ENCODE data around the gene PGR. TPM values are rescaled to one million over a fixed set of nuclear protein-coding genes. Genes with fewer than 3 reads are reported as not detected.
"Not testable (repeated sequence)": the region's sequence is repeated elsewhere in the genome, so short reads cannot be mapped to it uniquely, and the experiment has no call there.

PGR gene
- total RNA-seq, 1 experiment from 2014 or later, result 0.31 TPM

- no peak for DNase-seq
- Histone ChIP-seq H3K36me3 (replicated peaks; ENCODE audit: control insufficient read depth, insufficient read depth, low read length) (no peaks in the 10 kb centered on the region), H3K27me3 (ENCODE audit: control insufficient read depth, insufficient read depth, low read length) (no peaks in the 10 kb centered on the region), H3K4me3 (ENCODE audit: insufficient read depth, low read depth, low read length) (no peak overlapping the region)
These were observed 81.1 kb downstream of the PGR start for GRCh38 chr11:101048479-101048878.

GRCh38 chr11:101046947-101047346, 82.7 kb downstream of the PGR start:
- no peaks in the 10 kb centered on the region for H3K36me3 ChIP-seq (replicated peaks; ENCODE audit: control insufficient read depth, insufficient read depth, low read length)
- no peak overlapping the region for H3K4me3 ChIP-seq (ENCODE audit: insufficient read depth, low read depth, low read length)
- no peaks in the 10 kb centered on the region for H3K27me3 ChIP-seq (ENCODE audit: control insufficient read depth, insufficient read depth, low read length)
- no peak for DNase-seq

- Histone ChIP-seq H3K27me3 (ENCODE audit: control insufficient read depth, insufficient read depth, low read length) (no peaks in the 10 kb centered on the region), H3K36me3 (replicated peaks; ENCODE audit: control insufficient read depth, insufficient read depth, low read length) (no peaks in the 10 kb centered on the region), H3K4me3 (ENCODE audit: insufficient read depth, low read depth, low read length) (no peak overlapping the region)
- DNase-seq, result no peak
These were observed 84.2 kb downstream of the PGR start for GRCh38 chr11:101045415-101045814.

GRCh38 chr11:101043940-101044339, 85.7 kb downstream of the PGR start:
- no peak for DNase-seq
- no peaks in the 10 kb centered on the region for H3K36me3 ChIP-seq (replicated peaks; ENCODE audit: control insufficient read depth, insufficient read depth, low read length)
- H3K27me3 ChIP-seq (ENCODE audit: control insufficient read depth, insufficient read depth, low read length), result no peaks in the 10 kb centered on the region
- no peak overlapping the region for H3K4me3 ChIP-seq (ENCODE audit: insufficient read depth, low read depth, low read length)

- DNase-seq, result no peak
- H3K36me3 ChIP-seq (replicated peaks; ENCODE audit: control insufficient read depth, insufficient read depth, low read length), result no peaks in the 10 kb centered on the region
- H3K27me3 ChIP-seq (ENCODE audit: control insufficient read depth, insufficient read depth, low read length), result no peaks in the 10 kb centered on the region
- H3K4me3 ChIP-seq (ENCODE audit: insufficient read depth, low read depth, low read length), result no peak overlapping the region
These were observed 93.7 kb downstream of the PGR start for GRCh38 chr11:101035872-101036271.

- no peaks in the 10 kb centered on the region for H3K27me3 ChIP-seq (ENCODE audit: control insufficient read depth, insufficient read depth, low read length)
- no peak overlapping the region for H3K4me3 ChIP-seq (ENCODE audit: insufficient read depth, low read depth, low read length)
- no peak for DNase-seq
- no peaks in the 10 kb centered on the region for H3K36me3 ChIP-seq (replicated peaks; ENCODE audit: control insufficient read depth, insufficient read depth, low read length)
These were observed 95.5 kb downstream of the PGR start for GRCh38 chr11:101034076-101034475.

GRCh38 chr11:101032991-101033390, 96.6 kb downstream of the PGR start:
- H3K4me3 ChIP-seq (ENCODE audit: insufficient read depth, low read depth, low read length), result no peak overlapping the region
- H3K36me3 ChIP-seq (replicated peaks; ENCODE audit: control insufficient read depth, insufficient read depth, low read length), result no peaks in the 10 kb centered on the region
- DNase-seq, result no peak
- H3K27me3 ChIP-seq (ENCODE audit: control insufficient read depth, insufficient read depth, low read length), result no peaks in the 10 kb centered on the region

- H3K4me3 ChIP-seq (ENCODE audit: insufficient read depth, low read depth, low read length), result no peak overlapping the region
- DNase-seq, result no peak
- no peaks in the 10 kb centered on the region for H3K36me3 ChIP-seq (replicated peaks; ENCODE audit: control insufficient read depth, insufficient read depth, low read length)
- no peaks in the 10 kb centered on the region for H3K27me3 ChIP-seq (ENCODE audit: control insufficient read depth, insufficient read depth, low read length)
These were observed 97.9 kb downstream of the PGR start for GRCh38 chr11:101031713-101032112.

- DNase-seq, result no peak
- Histone ChIP-seq H3K36me3 (replicated peaks; ENCODE audit: control insufficient read depth, insufficient read depth, low read length) (no peaks in the 10 kb centered on the region), H3K27me3 (ENCODE audit: control insufficient read depth, insufficient read depth, low read length) (no peaks in the 10 kb centered on the region), H3K4me3 (ENCODE audit: insufficient read depth, low read depth, low read length) (no peak overlapping the region)
These were observed 98.9 kb downstream of the PGR start for GRCh38 chr11:101030692-101031091.

- no peak for DNase-seq
- H3K4me3 ChIP-seq (ENCODE audit: insufficient read depth, low read depth, low read length), result no peak overlapping the region
- no peaks in the 10 kb centered on the region for H3K27me3 ChIP-seq (ENCODE audit: control insufficient read depth, insufficient read depth, low read length)
- no peaks in the 10 kb centered on the region for H3K36me3 ChIP-seq (replicated peaks; ENCODE audit: control insufficient read depth, insufficient read depth, low read length)
These were observed 99.6 kb downstream of the PGR start for GRCh38 chr11:101030015-101030414.

GRCh38 chr11:101028644-101029043, 101.0 kb downstream of the PGR start:
- no peak for DNase-seq
- H3K27me3 ChIP-seq (ENCODE audit: control insufficient read depth, insufficient read depth, low read length), result no peaks in the 10 kb centered on the region
- H3K36me3 ChIP-seq (replicated peaks; ENCODE audit: control insufficient read depth, insufficient read depth, low read length), result no peaks in the 10 kb centered on the region
- no peak overlapping the region for H3K4me3 ChIP-seq (ENCODE audit: insufficient read depth, low read depth, low read length)

GRCh38 chr11:101022256-101022655, 107.4 kb downstream of the PGR start:
- Histone ChIP-seq H3K27me3 (ENCODE audit: control insufficient read depth, insufficient read depth, low read length) (no peaks in the 10 kb centered on the region), H3K4me3 (ENCODE audit: insufficient read depth, low read depth, low read length) (no peak overlapping the region), H3K36me3 (replicated peaks; ENCODE audit: control insufficient read depth, insufficient read depth, low read length) (no peaks in the 10 kb centered on the region)
- no peak for DNase-seq

GRCh38 chr11:101019870-101020269, 109.7 kb downstream of the PGR start:
- no peak for DNase-seq
- Histone ChIP-seq H3K27me3 (ENCODE audit: control insufficient read depth, insufficient read depth, low read length) (no peaks in the 10 kb centered on the region), H3K36me3 (replicated peaks; ENCODE audit: control insufficient read depth, insufficient read depth, low read length) (no peaks in the 10 kb centered on the region), H3K4me3 (ENCODE audit: insufficient read depth, low read depth, low read length) (no peak overlapping the region)

- Histone ChIP-seq H3K4me3 (ENCODE audit: insufficient read depth, low read depth, low read length) (no peak overlapping the region), H3K36me3 (replicated peaks; ENCODE audit: control insufficient read depth, insufficient read depth, low read length) (no peaks in the 10 kb centered on the region)
- DNase-seq, result no peak
These were observed 114.9 kb downstream of the PGR start for GRCh38 chr11:101014600-101015285.

GRCh38 chr11:101013702-101014101, 115.9 kb downstream of the PGR start:
- not testable (repeated sequence) for H3K36me3 ChIP-seq (replicated peaks; ENCODE audit: control insufficient read depth, insufficient read depth, low read length); H3K4me3 ChIP-seq (ENCODE audit: insufficient read depth, low read depth, low read length); H3K27me3 ChIP-seq (ENCODE audit: control insufficient read depth, insufficient read depth, low read length); DNase-seq

More at GRCh38 chr11:101014600-101015285, 114.9 kb downstream of the PGR start:
- H3K27me3 ChIP-seq (ENCODE audit: control insufficient read depth, insufficient read depth, low read length), result no peaks in the 10 kb centered on the region

GRCh38 chr11:101011881-101012280, 117.7 kb downstream of the PGR start:
- no peaks in the 10 kb centered on the region for H3K36me3 ChIP-seq (replicated peaks; ENCODE audit: control insufficient read depth, insufficient read depth, low read length)
- H3K27me3 ChIP-seq (ENCODE audit: control insufficient read depth, insufficient read depth, low read length), result no peaks in the 10 kb centered on the region
- H3K4me3 ChIP-seq (ENCODE audit: insufficient read depth, low read depth, low read length), result no peak overlapping the region
- no peak for DNase-seq

All from H7 (cell line).